ENCODE measurements around the gene EHBP1L1.

The EHBP1L1 gene

DNA sequence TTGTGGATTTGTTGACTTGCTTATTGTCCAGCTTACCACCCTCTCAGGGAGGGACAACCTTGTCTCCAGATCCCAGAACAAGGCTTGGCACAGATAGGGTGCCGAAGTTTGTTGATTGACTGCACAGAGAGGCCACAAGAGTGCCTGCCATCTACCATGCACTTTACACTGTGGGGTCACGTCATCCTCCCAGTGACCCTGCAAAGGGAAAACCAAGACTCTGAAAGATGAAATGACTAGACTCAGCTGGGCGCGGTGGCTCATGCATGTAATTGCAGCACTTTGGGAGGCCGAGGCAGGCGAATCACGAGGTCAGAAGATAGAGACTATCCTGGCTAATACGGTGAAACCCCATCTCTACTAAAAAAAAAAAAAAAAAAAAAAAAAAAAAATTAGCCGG is 13.1 kb upstream of the EHBP1L1 start:
- DNase-seq: no peak

DNA sequence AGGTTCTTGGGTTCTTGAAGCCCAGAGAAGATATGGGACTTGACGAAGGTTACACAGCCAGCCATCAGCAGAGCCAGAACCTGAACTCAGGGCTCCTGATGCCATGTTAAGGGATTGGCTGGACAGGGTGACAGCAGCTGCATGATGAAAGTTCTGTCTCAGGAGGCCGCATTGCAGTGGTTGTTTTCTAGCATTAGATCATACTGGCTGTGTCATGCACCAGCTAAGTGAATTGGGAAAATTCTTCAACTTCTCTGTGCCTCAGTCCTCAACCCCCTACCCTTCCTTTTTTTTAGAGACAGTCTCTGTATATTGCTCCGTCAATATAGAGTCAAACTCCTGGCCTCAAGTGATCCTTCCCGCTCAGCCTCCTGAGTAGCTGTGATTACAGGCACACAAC is 12.3 kb upstream of the EHBP1L1 start:
- DNase-seq: no peak

DNA sequence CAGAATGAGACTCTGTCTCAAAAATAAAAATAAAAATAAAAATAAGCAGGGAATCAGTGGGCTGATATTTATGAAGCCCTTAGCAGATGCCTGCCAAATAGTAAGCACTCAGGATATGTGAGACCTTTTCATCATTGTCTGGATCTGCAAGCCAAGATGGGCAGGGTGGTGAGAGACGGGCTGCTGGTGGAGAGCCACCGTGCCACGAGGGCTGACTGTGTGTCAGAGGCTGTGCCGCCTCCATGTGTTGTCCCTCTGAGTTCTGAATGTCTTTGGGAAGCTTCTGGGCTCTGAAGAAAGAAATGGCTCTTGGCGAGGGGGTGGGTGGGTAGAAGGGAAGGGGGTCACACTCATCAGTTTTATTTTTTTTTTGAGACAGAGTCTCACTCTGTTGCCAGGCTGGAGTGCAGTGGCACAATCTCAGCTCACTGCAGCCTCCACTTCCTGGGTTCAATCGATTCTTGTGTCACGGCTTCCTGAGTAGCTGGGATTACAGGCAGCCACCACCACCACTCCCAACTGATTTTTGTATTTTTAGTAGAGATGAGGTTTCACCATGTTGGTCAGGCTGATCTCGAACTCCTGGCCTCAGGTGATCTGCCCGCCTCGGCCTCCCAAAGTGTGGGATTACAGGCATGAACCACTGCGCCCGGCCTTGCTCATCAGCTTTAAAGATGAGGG is 10.8 kb upstream of the EHBP1L1 start:
- DNase-seq: peak; percentile 59

DNA sequence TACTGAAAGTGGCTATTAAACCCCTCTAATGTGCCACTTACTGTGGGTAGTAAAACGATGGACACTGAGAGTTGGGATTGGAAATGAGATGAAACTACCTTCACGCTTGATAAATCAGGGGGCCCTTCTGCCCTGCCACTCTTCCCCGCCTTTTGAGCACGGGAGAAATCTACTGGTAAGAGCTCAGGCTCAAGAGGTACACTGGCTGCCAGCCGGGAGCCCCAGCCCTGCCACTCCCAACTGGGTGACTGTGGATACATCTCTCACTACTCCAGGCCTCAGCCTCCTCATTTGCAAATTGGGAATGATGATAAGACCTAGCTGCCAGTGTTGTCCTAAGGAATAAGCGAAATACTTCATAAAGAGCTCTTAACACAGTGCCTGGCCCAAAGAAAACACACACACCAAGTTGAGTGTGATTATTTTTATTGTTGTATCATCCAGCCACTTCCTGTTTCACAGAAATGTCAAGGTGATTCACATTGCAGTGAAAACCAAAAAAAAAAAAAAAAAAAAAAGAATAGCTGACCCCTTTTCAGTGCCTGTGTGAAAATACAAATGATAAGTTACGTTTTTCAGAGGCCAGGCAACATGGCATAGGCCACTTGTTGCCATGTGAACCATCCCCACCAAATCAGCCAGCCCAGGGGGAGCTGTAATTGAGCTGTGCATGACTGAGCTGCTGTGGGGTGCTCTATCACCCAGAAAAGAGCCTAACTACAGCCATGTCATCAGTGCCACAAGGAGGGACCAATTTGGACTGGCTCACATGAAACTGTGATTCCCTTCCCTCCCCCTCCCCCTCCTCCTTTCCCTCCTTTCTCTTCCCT is 10.0 kb upstream of the EHBP1L1 start:
- DNase-seq: peak; percentile 79

DNA sequence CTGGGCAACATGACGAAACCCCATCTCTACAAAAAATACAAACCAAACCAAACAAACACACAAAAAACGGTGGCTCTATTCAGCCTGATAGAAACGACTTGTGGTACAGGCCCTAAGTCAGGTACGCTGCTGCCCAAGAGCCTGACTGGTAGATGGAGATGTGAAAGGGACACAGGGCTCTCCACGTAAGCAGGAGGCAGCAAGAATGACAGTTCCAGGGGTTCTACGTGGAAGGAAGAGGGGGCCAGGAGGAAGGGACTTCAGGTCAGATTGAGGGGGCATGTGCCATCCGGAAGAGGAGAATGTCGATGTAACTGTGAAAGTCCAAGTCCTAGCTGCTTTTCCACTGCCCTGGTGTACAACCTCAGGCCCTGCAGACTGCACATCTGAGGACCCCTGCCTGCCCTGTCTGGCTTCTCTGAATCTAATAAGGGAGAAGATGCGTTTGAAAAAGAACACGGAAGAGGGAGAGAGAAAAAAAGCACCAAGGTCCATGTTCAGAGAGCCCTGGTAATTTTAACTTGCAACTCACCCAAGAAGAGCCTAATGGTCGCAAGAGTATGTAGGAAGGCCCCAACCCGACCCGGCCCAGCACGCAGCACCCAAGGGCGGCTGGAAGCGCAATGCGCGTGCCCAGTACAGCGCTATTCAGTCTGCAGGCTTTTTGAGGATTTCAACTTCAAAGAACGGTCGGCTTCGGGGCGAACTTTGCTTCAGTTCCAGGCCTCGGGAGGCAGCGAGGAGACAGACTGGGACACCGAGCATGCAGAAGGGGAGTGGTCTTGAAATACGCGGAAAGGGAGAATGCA is 6.5 kb upstream of the EHBP1L1 start:
- DNase-seq: no peak

GRCh38 chr11:65569973-65570918 is 5.6 kb upstream of the EHBP1L1 start, which contains the start of gene ZNRD2:
ZNRD2 (plus strand) TSS chr11:65570477; CDS start chr11:65570492, 15 bp downstream.
- peak; percentile 98 for DNase-seq

GRCh38 chr11:65571420-65571819 is 4.4 kb upstream of the EHBP1L1 start:
- no peak for DNase-seq

DNA sequence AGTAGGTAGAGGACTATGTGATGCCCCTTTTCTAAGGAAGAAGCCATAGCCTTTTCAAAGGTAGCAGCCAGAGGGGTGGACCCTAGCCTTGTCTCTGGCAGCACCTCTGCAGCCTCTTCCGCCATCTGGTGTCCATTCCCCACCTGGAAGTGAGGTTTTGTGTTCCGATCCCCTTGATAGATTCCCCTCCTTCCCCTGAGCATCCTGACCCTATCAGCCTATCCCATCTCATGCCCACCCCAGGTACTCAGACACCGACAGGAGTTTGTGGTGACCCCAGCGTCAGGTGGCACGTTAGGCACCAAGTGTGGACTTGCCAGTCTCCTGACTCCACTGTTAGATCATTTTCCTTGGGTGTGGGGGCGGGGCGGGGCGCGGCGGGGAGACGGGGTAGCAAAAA is 3.9 kb upstream of the EHBP1L1 start:
- peak; percentile 40 for DNase-seq

DNA sequence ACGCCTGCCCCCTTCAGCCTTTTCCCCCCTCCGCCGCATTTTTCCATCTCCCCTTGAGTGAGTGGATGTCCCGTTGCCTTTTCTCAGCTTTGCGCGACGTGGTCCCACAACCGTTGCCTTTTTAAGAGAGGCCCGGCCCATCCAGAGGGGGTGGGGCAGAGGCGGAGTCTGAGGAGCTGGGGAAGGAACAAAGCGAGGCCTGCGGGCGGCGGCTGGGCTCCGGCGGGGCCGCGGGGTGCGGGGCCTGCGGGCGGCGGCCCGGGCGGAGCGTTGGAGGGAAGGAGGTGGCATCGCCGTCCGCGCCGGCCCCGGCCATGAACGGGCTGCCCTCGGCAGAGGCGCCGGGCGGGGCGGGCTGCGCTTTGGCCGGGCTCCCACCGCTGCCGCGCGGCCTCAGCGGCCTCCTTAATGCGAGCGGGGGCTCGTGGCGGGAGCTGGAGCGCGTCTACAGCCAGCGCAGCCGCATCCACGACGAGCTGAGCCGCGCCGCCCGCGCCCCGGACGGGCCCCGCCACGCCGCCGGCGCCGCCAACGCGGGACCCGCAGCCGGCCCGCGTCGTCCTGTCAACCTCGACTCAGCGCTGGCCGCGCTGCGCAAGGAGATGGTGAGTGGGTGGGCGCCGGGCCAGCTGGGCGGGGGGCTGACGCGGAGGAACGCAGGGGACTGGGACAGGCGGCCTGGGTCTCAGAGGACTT is 3.3 kb upstream of the EHBP1L1 start, which contains the start of gene FAM89B:
Gene FAM89B (plus strand): TSS at position 183 of the 696 bp plus-strand sequence. CDS start 132 bp downstream, at position 315.
- DNase-seq: peak; percentile 90

DNA sequence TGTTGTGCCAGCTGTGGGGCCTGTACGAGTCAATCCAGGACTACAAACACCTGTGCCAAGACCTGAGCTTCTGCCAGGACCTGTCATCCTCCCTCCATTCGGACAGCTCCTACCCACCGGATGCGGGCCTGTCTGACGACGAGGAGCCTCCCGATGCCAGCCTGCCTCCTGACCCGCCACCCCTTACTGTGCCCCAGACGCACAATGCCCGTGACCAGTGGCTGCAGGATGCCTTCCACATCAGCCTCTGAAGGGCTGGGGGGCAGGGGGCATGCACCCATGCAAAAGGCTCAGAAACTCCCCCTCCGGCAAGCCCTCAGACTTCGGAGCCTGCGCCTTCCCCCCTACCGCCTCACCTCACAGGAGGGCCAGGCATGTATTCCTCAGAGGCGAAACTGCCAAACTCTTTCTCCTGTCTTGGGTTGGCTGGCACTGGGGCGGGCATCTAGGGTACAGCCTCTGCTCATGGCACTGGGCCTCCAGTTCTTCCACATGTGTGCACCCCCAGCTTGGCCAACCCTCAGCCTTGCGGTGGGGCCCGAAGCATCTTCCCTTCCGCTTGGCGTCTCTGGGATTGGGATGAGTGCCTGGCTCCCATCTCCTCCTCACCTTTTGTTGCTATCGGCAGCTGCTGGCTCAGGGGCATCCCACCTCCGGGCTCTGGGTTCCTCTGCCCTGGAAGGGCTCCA is 2.3 kb upstream of the EHBP1L1 start:
- no peak for DNase-seq

DNA sequence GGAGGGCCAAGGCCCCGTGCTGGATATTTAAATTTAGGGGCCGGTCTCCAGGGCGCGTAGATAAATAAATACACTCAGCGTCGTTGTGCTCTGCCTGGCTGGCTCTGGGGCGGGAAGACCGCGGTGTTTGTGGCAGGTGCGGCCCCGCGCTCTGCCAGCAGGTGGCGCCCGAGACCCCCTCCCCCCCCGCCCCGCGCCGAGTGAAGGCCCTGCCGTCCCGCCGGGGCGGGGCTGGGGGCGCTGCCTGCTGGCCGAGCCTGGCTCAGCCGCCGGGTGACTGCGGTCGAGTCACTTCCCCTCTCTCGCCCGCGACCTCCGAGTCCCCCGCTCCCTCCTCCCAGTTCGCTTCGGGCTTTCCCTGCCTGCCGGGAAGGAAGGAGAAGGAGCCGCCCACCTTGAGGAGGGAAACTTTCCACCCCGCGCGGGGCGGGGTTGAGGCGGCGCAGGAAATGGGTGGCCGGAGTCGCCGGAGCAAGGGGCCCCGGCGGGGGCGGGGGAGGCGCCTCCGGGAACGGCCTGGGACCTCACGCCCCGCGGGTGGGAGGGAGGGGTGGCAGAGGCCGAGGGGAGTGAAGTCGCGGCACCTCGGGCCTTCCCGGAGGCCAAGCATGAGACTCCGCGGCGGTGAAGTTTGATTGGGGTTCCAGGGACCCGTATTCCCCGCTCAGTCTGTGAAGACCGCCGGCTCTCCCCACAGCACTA is 1.6 kb upstream of the EHBP1L1 start:
- peak; percentile 95 for DNase-seq

- no peak for DNase-seq
Measured at GRCh38 chr11:65574811-65575567, 864 bp upstream of the EHBP1L1 start.

DNA sequence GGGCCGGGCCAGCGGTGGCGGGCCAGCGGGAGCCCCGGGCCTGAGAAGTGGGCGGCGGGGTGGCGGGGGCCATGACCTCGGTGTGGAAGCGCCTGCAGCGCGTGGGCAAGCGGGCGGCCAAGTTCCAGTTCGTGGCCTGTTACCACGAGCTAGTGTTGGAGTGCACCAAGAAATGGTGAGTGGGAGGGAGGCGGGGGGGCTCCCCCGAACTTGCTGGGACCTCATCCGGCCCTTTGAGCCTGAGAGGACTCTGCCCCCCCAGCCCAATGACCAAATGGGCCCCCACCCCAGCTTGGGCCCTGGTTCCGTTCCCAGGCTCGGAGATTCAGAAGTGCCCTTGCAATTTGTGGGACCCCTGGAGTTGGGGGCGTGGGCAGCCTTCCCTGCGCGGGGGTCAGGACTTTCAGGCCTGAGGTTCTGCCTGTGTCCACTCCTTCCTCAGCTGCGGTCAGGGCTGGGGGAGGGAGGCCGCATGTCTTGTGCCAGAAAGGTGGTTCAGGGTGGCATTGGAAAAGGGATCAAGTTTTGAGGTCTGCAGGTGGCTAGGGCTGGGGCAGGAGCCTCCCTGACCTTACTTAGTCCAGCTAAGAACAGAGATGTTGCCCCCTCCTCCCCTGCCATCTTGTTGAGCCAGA is 496 bp downstream of the EHBP1L1 start:
- no peak for DNase-seq

DNA sequence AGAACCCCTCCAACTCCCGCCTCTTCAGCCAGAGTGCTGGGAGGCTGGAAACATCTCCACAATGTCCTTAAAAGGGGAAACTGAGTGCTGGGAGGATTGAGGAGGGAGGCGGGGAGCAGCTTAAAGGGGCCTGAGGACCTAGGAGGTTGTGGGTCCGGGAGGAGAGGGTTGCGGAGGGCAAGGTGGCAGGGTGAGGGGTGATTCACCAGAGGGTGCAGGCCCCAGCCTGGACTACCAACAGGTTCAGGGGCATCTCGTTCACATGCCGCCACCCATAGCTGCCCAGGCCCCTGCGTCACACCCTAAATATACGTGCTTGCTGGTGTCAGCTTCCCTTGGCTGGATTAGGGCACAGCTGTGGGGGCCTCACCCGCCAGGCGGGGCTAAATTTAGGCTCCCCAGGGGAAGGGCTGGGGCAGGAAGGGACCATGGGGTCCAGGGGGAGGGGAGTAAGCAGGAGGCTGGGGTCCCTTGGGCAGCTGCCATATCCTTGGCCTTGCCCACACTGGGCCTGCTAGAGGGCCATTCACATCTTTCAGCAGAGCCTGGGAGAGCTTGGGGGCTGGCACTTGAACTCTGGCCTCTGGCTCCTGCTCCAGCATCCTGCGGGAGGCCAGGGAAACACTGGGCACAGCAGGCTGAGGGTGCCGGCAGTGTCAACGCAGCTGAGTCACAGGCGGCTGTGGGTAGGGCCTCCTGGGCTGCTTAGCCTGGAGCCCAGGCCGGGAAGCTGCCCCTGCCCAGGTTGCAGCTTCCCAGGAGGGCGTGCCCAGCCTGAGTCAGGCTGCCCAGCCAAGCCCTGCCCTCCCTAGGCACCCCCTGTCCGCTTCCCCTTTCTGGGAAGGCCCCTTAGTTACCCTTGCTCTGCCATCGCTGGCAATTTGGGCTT is 1.3 kb downstream of the EHBP1L1 start:
- DNase-seq: peak; percentile 38

DNA sequence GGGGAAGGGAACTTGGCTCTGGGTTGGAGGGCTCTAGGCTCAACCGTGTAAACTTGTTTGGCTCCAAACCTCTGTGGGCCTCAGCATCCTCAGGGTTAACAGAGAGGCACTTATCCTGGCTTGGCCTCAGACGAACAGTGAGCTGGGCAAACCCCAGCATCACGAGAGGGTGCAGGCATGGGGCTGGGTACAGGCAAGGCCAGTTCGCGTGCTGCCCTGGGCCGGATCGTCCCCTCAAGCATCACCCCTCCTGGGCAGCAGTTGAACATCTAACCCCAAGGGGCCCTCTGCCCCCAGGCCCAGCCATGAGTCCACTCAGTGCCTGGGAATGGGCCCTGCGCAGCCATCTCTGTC is 1.9 kb downstream of the EHBP1L1 start:
- no peak for DNase-seq

DNA sequence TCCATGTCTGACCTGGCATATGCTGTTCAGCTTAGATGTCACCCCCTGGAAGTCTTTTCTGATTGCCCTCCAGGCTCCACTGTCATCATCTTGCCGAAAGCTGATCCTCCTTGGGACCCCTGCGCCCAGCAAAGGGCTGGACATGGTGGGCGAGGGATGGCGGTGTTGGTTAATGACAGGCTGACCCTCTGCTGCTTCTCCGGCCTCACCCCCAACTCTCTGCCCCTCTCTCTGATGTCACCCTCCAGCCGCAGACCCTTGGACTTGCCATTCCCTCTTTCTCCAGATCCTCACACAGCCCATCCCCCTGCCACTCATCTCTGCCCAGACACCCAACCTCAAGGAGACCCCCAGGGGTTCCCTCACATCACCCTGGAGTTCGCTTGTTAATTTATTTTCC is 2.3 kb downstream of the EHBP1L1 start:
- no peak for DNase-seq

DNA sequence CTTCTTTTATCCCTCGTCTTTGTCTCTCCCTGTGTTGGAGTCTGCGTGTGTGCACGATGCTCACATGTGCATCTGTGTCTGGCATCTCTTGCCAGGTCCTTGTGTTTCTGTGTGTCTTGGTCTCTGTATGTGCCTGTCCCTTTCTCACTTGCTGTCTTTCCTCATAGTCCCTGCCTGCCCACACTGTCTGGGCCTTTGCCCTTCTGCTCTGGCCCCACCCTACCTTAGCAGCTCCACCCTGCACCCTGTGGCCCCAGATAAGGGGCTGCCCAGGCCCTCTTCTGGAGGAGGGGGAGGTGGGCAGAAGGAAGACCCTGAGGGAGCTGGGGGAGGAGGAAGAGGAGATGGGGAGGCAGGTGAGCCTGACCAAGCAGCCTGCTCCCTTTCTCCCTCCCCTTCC is 2.8 kb downstream of the EHBP1L1 start:
- DNase-seq: no peak

DNA sequence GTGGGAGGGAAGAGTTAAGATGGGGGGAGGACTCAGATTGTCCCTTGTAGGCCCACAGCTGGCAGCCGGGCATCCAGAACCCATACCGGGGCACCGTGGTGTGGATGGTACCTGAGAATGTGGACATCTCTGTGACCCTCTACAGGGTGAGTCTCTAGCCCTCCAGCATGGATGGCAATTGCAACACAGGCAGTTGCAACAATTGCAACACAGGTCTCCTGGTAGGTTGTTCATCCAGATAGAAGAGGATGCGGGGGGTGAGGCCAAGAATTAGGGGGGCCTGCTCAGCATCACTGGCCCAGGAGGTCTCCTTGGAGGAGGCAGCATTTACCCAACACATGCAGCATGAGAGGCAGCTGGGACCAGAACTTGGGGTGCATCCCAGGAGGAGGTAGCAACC is 3.4 kb downstream of the EHBP1L1 start:
- DNase-seq: no peak

Data from CD4-positive, alpha-beta T cell treated with Interleukin-12 subunit alpha and Interleukin-12 subunit beta, for 1 hour (primary cell).